ENCODE results near the gene SEPTIN12. TPM values are rescaled to one million over a fixed set of nuclear protein-coding genes. Genes with fewer than 3 reads are reported as not detected.

SEPTIN12 gene
- polyA plus RNA-seq, 3 donors, result not detected

- no peak overlapping the region for H3K27ac ChIP-seq (ENCODE audit: low read depth, low read length)
- WGBS, 3 donors, result 85 to 89% (median 86%) methylated on average over 26 of the region's 26 CpGs
Observed at GRCh38 chr16:4803898-4804762, 16.0 kb upstream of the SEPTIN12 start.

GRCh38 chr16:4803401-4803844 is 15.3 kb upstream of the SEPTIN12 start:
- no peak overlapping the region for H3K27ac ChIP-seq (ENCODE audit: low read depth, low read length)
- WGBS, 3 donors, result 35 to 59% (median 48%) methylated on average over 8 of the region's 8 CpGs

GRCh38 chr16:4802659-4803287 is 14.6 kb upstream of the SEPTIN12 start:
- no peak overlapping the region for H3K27ac ChIP-seq (ENCODE audit: low read depth, low read length)
- WGBS, 3 donors, result 0 to 1% (median 1%) methylated on average over 47 to 59 of the region's 59 CpGs

DNA sequence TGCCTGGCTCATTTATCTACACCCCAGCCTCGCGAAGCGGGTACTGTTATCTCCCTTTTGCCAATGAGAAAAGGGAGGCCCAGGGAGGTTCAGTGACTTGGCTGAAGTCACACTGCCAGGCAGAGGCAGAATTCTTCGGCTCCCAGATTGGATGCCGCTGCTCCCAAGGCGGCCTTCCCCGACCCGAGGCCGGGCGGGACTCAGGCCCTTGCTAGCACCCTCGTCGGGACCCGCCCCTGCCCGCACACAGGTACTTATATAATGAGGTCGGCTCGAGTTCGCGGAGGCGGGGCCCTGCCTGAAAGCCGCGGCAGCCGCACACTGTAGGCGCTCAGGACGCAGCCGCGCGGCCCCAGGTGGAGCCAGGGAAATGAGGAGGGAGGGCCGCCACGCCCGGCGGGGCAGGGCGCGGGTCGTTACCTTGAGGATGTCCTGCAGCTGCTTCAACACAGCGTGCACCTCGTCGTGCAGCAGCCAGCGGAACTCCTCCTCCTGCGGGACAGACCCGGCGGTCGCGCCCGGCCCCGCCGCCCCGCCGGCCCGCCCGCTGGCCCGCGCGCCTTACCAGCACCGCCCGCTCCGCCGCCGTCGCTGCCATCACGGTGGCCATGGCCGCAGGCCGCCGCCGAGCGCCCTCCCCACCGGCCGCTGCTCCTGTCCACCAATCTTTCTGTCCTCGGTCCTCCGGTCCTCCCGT is 14.0 kb upstream of the SEPTIN12 start, which contains the start of gene ROGDI:
Gene ROGDI, minus strand, starts transcription at position 672 of the 697 bp plus-strand sequence. Its CDS starts 62 bp downstream, at position 610.
- no peak within 1 kb of the TSS for H3K27ac ChIP-seq (ENCODE audit: low read depth, low read length)
- 1% methylated on average over 48 to 70 of the region's 70 CpGs for WGBS, 3 donors

DNA sequence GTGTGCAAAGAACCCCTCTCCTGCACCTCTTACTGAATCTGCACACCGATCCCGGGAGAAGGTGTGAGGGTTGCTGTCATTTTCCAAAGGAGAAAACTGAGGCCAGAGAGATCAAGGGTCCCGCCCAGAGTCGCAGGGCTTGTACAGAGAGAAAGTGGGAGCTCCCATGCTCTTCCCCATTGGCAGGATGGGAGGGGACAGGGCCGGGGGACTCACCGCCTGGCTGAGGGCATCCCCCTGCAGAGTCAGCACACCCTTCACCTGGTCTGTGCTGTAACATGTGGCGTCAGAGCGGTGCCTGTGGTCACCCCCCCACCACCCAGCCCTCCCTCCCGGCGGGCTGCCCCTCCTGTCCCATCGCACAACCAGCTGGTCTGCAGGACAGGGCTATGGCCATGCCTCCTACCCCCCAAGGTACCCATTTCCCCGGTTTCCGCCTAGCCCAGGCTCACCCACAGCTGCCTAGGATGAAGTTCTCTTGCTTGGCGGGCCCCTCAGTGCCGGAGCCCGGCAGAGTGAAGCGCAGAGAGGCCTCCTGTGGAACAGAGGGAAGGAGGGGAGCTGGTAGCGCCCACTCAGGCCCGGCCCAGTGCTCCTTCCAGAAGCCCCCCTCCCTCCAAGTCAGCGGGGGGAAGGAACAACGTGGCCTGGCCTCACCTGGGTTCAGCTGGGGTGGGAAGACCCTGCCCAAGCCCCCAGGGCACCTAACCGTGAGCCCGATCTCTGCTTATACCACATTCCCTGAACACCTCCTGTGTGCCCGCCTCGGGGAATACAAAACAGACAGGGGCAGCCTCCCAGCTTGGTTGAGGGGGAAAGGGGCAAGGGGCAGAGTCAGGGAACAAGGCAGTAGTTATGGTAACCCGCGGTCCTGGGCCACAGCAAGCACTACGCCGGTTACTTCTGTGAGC is 13.2 kb upstream of the SEPTIN12 start:
- no peak overlapping the region for H3K27ac ChIP-seq (ENCODE audit: low read depth, low read length)
- WGBS, 3 donors, result 36 to 54% (median 47%) methylated on average over 25 to 29 of the region's 29 CpGs

- no peak overlapping the region for H3K27ac ChIP-seq (ENCODE audit: low read depth, low read length)
- 49 to 57% (median 55%) methylated on average over 17 of the region's 17 CpGs for WGBS, 3 donors
Observed at GRCh38 chr16:4800290-4801041, 12.3 kb upstream of the SEPTIN12 start.

DNA sequence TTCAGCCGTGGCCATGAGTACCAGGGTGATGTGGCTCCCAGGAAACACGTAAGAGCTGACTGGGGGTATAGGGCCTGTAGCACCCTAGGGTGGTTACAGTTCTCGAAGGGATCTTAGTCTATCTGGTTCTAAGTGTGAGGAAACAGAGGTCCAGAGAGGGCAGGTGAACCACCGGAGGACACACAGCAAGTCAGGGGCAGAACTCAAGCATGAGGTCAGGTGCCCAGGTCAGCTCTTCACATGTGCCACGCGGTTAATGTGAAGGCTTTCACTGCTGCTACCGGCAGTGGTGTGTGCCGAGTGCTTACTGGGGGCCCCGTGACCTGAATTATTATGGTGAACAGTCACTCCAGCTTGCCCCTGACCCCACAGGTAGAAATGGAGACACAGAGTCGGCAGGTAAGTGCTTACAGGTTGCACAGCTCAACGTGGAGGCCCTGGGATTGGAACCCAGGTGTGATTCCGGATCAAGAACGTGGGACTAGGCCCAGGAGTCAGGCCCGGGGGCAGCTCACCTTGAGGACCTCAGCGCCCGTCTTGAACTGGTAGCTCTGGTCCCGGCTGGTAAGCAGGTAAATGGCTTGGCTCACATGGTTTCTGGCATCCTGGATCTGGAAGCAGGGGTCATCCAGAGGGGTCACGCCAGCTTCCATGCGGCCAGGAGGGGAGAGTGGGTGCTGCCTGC is 11.2 kb upstream of the SEPTIN12 start:
- no peak overlapping the region for H3K27ac ChIP-seq (ENCODE audit: low read depth, low read length)
- 90 to 94% (median 93%) methylated on average over 19 of the region's 19 CpGs for WGBS, 3 donors

GRCh38 chr16:4798456-4798855 is 10.3 kb upstream of the SEPTIN12 start:
- 89 to 96% (median 91%) methylated on average over 16 of the region's 16 CpGs for WGBS, 3 donors
- H3K27ac ChIP-seq (ENCODE audit: low read depth, low read length), result no peak overlapping the region

DNA sequence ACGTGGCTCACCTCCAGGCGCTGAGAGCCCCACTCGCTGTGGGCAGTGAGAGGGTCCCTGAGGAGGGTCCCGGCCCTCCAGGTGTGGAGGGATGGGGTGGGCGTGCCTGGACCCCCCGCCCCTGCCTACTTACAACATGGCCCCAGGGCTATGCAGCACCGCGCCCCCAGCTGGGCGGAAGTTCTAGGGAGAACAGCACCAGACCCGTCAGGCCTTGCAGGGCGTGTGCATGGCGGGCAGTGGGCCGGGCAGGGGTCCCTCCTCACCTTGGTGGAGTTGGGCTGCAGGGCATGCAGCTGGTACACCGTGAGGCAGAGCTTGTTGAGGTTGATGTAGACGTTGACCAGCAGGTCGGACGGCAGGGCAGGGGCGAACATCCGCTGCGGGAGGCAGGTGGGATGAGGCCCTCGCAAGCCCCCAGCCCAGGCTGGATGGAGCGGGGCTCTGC is 9.7 kb upstream of the SEPTIN12 start:
- 91 to 95% (median 91%) methylated on average over 22 of the region's 22 CpGs for WGBS, 3 donors

DNA sequence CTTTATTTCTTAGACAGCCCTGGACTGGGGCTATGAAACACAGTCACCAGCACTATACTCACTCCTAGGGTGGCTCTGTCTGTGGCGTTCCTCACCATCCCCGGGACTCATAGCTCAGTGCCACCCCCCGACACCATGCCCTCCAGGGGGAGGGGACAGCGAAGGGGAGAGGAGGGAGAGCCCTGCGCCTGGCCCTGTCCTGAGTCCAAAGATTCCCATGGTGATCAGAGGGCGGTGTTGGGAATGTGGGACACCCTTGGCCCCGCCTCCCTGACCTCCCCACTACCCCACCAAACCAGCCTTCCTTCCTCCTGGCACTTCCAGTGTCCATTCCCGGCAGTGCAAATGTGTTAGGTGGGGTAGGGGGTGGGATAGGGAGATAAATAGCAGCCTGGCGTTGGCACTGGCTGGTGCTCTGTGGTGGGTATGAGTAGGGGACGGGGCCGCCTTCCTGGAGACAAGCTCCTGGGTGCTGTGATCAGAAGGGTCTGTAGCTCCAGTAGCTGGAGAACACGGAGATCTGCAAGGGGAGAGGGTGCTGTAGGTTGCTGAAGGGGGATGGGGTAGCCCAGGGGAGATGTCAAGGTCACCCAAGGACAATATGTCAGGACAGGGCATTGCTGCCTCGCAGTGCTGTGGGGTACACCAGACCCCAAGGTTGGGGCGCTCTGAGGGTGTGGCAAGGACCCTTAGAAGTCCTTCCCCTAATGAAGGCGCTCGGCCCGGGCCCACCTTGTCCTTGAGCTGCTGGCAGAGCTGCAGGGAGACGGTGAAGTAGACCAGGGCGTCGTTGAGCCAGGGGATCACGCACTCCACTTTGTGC is 9.0 kb upstream of the SEPTIN12 start:
- 83 to 91% (median 85%) methylated on average over 20 to 21 of the region's 21 CpGs for WGBS, 3 donors
- no peak overlapping the region for H3K27ac ChIP-seq (ENCODE audit: low read depth, low read length)

More for the DNA sequence above, 9.7 kb upstream of the SEPTIN12 start:
- no peak overlapping the region for H3K27ac ChIP-seq (ENCODE audit: low read depth, low read length)

- WGBS, 3 donors, result 81 to 93% (median 85%) methylated on average over 27 to 30 of the region's 30 CpGs
- H3K27ac ChIP-seq (ENCODE audit: low read depth, low read length), result no peak overlapping the region
Observed at GRCh38 chr16:4795828-4796572, 7.9 kb upstream of the SEPTIN12 start.

GRCh38 chr16:4795181-4795827 is 7.2 kb upstream of the SEPTIN12 start, which contains the start of gene SMIM22:
TSS of gene SMIM22 (plus strand) at chr16:4795369. CDS start at chr16:4795735, 366 bp downstream.
- no peak within 1 kb of the TSS for H3K27ac ChIP-seq (ENCODE audit: low read depth, low read length)
- WGBS, 3 donors, result 26 to 79% (median 77%) methylated on average over 13 to 14 of the region's 14 CpGs

GRCh38 chr16:4792951-4793513 is 4.9 kb upstream of the SEPTIN12 start:
- no peak overlapping the region for H3K27ac ChIP-seq (ENCODE audit: low read depth, low read length)
- 77 to 89% (median 80%) methylated on average over 13 of the region's 13 CpGs for WGBS, 3 donors

GRCh38 chr16:4790871-4791270 is 2.7 kb upstream of the SEPTIN12 start:
- 53 to 83% (median 57%) methylated on average over 10 of the region's 10 CpGs for WGBS, 3 donors
- no peak overlapping the region for H3K27ac ChIP-seq (ENCODE audit: low read depth, low read length)

Measured in adipose tissue (tissue), 3 donors.